Measurements from ENCODE around the gene HSPA5.

DNA sequence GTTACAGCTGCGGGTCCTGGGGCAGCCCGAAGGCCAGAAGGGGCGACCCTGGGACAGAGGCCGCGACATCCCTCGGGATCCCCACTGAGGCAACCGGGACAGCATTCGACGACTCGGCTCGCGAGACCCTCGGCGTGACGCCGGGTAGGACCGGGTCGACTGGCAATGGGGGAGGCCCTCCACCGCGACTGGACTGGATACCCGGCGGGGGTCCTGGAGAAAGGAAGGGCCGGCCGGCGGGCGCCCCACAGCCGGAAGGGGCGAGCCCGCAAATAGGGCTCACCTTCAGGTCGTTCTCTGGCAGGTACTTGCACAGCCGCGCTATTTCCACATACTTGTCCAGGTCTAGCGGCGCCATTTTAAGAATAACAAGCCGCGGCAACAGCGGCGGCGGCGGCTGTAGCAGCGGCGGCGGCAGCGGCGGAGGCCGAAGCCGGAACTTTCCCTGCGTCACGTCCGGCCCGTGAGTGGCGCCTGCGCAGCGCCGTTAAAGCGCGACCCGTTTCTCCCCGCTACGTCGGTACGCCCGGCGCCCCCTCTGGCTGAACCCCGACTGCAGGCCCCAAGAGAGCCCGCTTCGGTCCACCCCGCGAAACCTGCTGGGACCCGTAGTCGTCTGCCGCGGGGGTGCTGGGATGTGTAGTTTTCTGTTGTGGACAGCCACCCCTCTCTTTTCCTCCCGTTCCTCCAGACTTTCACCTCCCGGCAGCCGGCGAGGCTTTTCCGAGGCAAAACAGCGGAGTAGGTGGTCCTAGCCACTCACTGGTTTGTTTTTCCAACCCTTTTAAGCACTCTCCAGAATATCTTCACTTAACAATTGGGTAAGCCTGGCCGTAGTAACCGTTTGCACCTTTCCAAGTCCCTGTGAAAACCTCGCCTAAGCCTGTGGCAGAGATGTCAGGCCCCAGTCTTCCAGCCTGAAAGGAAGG, 51.5 kb downstream of the HSPA5 start, which contains the start of gene PPP6C:
- TF ChIP-seq, protein P1, sequence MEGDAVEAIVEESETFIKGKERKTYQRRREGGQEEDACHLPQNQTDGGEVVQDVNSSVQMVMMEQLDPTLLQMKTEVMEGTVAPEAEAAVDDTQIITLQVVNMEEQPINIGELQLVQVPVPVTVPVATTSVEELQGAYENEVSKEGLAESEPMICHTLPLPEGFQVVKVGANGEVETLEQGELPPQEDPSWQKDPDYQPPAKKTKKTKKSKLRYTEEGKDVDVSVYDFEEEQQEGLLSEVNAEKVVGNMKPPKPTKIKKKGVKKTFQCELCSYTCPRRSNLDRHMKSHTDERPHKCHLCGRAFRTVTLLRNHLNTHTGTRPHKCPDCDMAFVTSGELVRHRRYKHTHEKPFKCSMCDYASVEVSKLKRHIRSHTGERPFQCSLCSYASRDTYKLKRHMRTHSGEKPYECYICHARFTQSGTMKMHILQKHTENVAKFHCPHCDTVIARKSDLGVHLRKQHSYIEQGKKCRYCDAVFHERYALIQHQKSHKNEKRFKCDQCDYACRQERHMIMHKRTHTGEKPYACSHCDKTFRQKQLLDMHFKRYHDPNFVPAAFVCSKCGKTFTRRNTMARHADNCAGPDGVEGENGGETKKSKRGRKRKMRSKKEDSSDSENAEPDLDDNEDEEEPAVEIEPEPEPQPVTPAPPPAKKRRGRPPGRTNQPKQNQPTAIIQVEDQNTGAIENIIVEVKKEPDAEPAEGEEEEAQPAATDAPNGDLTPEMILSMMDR (IDR thresholded peaks at IDR 0.05), result peak; percentile 51 to 76 (median 63)
- TF ChIP-seq POLR2AphosphoS5 (IDR thresholded peaks at IDR 0.05), result peak; percentile 75 to 94 (median 80)
